Naive thymus-derived CD8-positive, alpha-beta T cell (primary cell): ENCODE results near the gene ABCA9. TPM values are rescaled to one million over a fixed set of nuclear protein-coding genes. Genes with fewer than 3 reads are reported as not detected.
A peak's percentile ranks its signal among the peaks of the same experiment; 100 is the strongest.

Experiments
- ATAC-seq, 2 donors: fragments of 150-1000 bp; cut with Tn5 transposase in 1 of 2; sonication (Bioruptor Pico), chemical (Tn5 transposase) in 1 of 2; 1 replicate in 1 of 2; 2 replicates in 1 of 2; pipeline ENCODE4 v1.10.0; 2021; ENCODE audit warnings: mild to moderate bottlenecking in 2 of 2, moderate library complexity in 2 of 2
- POLR2A ChIA-PET: fragments of 350-600 bp; sonication (Branson Sonifier 250); formaldehyde crosslinking; loops from one replicate; lab custom pipeline; 2021; ENCODE audit warnings: antibody characterized with exemption; lab: Charles Lee
- DNase-seq, 10 donors: peaks; one replicate each; pipeline versions ENCODE4 v3.0.0 to v3.0.0-alpha.2; 2020 to 2022
- H3K27ac Mint-ChIP-seq, 10 donors: one replicate each; pipeline ENCODE4 v1.8.0; 2020 to 2022; ENCODE audit warnings: mild to moderate bottlenecking in 10 of 10, mixed read lengths in 10 of 10, moderate library complexity in 4 of 10, inconsistent platforms in 1 of 10
- H3K27me3 Mint-ChIP-seq, 5 donors: one replicate each; pipeline ENCODE4 v1.8.0; 2021 to 2022; ENCODE audit warnings: mixed read lengths in 5 of 5
- H3K36me3 Mint-ChIP-seq, 3 donors: one replicate each; pipeline ENCODE4 v1.8.0; 2020 to 2022; ENCODE audit warnings: mixed read lengths in 3 of 3, mild to moderate bottlenecking in 2 of 3, inconsistent platforms in 1 of 3
- H3K4me1 Mint-ChIP-seq, 4 donors: one replicate each; pipeline ENCODE4 v1.8.0; 2021 to 2022; ENCODE audit warnings: mixed read lengths in 4 of 4
- H3K4me3 Mint-ChIP-seq, 10 donors: one replicate each; pipeline ENCODE4 v1.8.0; 2020 to 2022; ENCODE audit warnings: mild to moderate bottlenecking in 10 of 10, mixed read lengths in 10 of 10, moderate library complexity in 6 of 10, inconsistent platforms in 1 of 10
- H3K9me3 Mint-ChIP-seq, 9 donors: one replicate each; pipeline ENCODE4 v1.8.0; 2020 to 2022; ENCODE audit warnings: mixed read lengths in 9 of 9, mild to moderate bottlenecking in 3 of 9, inconsistent platforms in 1 of 9, moderate library complexity in 1 of 9
- polyA plus RNA-seq, 3 donors: library from polyadenylated mRNA; unstranded; fragments of 300-500 nt; fragmentation: Illumina TruSeq; gene quantifications; one replicate each; pipeline ENCODE4 v1.2.3, GENCODE V29; 2021
- total RNA-seq, 8 experiments: library from RNA in 2 of 8; stranded (reverse) in 2 of 8; gene quantifications; one replicate each; pipeline ENCODE4 v1.2.3 and lab custom pipeline; 2021 to 2026

Gene ABCA9, protein sequence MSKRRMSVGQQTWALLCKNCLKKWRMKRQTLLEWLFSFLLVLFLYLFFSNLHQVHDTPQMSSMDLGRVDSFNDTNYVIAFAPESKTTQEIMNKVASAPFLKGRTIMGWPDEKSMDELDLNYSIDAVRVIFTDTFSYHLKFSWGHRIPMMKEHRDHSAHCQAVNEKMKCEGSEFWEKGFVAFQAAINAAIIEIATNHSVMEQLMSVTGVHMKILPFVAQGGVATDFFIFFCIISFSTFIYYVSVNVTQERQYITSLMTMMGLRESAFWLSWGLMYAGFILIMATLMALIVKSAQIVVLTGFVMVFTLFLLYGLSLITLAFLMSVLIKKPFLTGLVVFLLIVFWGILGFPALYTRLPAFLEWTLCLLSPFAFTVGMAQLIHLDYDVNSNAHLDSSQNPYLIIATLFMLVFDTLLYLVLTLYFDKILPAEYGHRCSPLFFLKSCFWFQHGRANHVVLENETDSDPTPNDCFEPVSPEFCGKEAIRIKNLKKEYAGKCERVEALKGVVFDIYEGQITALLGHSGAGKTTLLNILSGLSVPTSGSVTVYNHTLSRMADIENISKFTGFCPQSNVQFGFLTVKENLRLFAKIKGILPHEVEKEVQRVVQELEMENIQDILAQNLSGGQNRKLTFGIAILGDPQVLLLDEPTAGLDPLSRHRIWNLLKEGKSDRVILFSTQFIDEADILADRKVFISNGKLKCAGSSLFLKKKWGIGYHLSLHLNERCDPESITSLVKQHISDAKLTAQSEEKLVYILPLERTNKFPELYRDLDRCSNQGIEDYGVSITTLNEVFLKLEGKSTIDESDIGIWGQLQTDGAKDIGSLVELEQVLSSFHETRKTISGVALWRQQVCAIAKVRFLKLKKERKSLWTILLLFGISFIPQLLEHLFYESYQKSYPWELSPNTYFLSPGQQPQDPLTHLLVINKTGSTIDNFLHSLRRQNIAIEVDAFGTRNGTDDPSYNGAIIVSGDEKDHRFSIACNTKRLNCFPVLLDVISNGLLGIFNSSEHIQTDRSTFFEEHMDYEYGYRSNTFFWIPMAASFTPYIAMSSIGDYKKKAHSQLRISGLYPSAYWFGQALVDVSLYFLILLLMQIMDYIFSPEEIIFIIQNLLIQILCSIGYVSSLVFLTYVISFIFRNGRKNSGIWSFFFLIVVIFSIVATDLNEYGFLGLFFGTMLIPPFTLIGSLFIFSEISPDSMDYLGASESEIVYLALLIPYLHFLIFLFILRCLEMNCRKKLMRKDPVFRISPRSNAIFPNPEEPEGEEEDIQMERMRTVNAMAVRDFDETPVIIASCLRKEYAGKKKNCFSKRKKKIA (N-terminal part only)
- total RNA-seq (under 1 TPM; 0.08 to 0.30 TPM), polyA plus RNA-seq (not detected), total RNA-seq (lab: John Stamatoyannopoulos, UW) (0 to 0.58 (median 0.33) reads per million in 6 experiments)

- H3K36me3 Mint-ChIP-seq = peaks cover 0 to 14% (median 2%) of the 10 kb centered on the region in 3 donors
- no peak within 1 kb of the TSS for H3K27ac Mint-ChIP-seq
- H3K9me3 Mint-ChIP-seq = peaks cover 6 to 24% (median 8%) of the 10 kb centered on the region in 9 donors
- H3K27me3 Mint-ChIP-seq = peaks cover 0 to 20% (median 3%) of the 10 kb centered on the region in 5 donors
- peaks cover 0 to 16% (median 9%) of the 10 kb centered on the region in 4 donors for H3K4me1 Mint-ChIP-seq
- POLR2A ChIA-PET = no interaction called here
- DNase-seq (no peak), ATAC-seq (no peak)
- H3K4me3 Mint-ChIP-seq = no peak within 1 kb of the TSS
These were observed at the start of gene ABCA9 for GRCh38 chr17:69060822-69061221. Gene ABCA9, minus strand, starts transcription at chr17:69060927. Its CDS starts 9,801 bp downstream, at chr17:69051126.

- Mint-ChIP-seq H3K27ac (no peak overlapping the region), H3K36me3 (no peaks in the 10 kb centered on the region), H3K27me3 (peaks cover 0 to 3% (median 0%) of the 10 kb centered on the region in 5 donors), H3K4me3 (no peak overlapping the region), H3K4me1 (no peaks in the 10 kb centered on the region), H3K9me3 (no peaks in the 10 kb centered on the region)
- no peak for ATAC-seq
- no peak for DNase-seq
- POLR2A ChIA-PET = no interaction called here
These were observed 45.4 kb upstream of the ABCA9 start for GRCh38 chr17:69105907-69106730.

- Mint-ChIP-seq H3K9me3 (no peaks in the 10 kb centered on the region), H3K27ac (no peak overlapping the region), H3K4me1 (no peaks in the 10 kb centered on the region), H3K27me3 (peaks cover 0 to 3% (median 0%) of the 10 kb centered on the region in 5 donors), H3K4me3 (no peak overlapping the region), H3K36me3 (no peaks in the 10 kb centered on the region)
- no peak for DNase-seq
- no peak for ATAC-seq
- POLR2A ChIA-PET = no interaction called here
These were observed 43.0 kb upstream of the ABCA9 start for GRCh38 chr17:69103557-69104233.

DNA sequence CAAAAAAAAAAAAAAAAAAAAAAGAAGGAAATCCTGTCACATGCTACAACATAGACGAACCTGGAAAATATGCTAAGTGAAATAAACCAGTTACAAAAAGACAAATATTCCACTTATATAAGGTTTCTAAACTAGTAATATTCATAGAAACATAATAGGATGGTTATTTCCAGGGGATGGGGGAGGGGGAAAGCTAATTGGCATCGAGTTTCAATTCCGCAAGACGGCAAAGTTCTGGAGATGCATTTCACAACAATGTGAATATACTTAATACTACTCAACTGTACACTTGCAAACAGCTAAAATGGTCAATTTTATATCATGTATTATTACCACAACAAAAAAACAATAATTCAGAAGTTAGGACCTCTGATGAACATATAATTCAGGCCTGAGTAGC, 37.9 kb upstream of the ABCA9 start:
- no peaks in the 10 kb centered on the region for H3K9me3 Mint-ChIP-seq
- POLR2A ChIA-PET = no interaction called here
- no peak overlapping the region for H3K4me3 Mint-ChIP-seq
- DNase-seq (no peak), ATAC-seq (no peak)
- H3K4me1 Mint-ChIP-seq = peaks cover 0 to 2% (median under 1%) of the 10 kb centered on the region in 4 donors
- no peaks in the 10 kb centered on the region for H3K36me3 Mint-ChIP-seq
- H3K27me3 Mint-ChIP-seq = no peaks in the 10 kb centered on the region
- no peak overlapping the region for H3K27ac Mint-ChIP-seq

GRCh38 chr17:69096541-69096940, 35.8 kb upstream of the ABCA9 start:
- no peaks in the 10 kb centered on the region for H3K9me3 Mint-ChIP-seq
- ATAC-seq = no peak
- H3K36me3 Mint-ChIP-seq = no peaks in the 10 kb centered on the region
- no peak overlapping the region for H3K4me3 Mint-ChIP-seq
- H3K4me1 Mint-ChIP-seq = peaks cover 2 to 8% (median 6%) of the 10 kb centered on the region in 4 donors
- DNase-seq = no peak
- no peak overlapping the region for H3K27ac Mint-ChIP-seq
- peaks cover 0 to 4% (median 2%) of the 10 kb centered on the region in 5 donors for H3K27me3 Mint-ChIP-seq
- POLR2A ChIA-PET = no interaction called here

DNA sequence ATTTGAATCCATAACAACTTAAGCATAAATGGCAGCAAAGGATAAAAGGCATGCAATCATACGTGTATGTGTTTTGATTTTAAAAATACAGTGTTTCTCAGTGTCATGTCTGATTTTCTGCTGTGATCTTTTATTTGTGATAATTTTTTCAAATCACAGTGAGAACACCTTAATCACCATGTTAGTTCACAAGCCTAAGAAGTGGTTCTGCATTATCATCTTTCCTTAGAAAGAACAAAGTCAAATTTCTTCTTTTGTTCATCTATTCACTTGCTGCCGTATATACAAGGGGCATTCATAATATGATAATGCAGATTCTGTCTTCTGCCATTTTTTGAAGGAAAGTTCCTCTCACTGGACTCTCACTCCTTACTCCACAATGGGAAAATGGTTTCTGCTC, 33.3 kb upstream of the ABCA9 start:
- DNase-seq (no peak), ATAC-seq (no peak)
- peaks cover 0 to 4% (median 2%) of the 10 kb centered on the region in 5 donors for H3K27me3 Mint-ChIP-seq
- H3K4me1 Mint-ChIP-seq = peaks cover 2 to 8% (median 6%) of the 10 kb centered on the region in 4 donors
- H3K27ac Mint-ChIP-seq = no peak overlapping the region
- H3K9me3 Mint-ChIP-seq = no peaks in the 10 kb centered on the region
- H3K36me3 Mint-ChIP-seq = no peaks in the 10 kb centered on the region
- POLR2A ChIA-PET = no interaction called here
- no peak overlapping the region for H3K4me3 Mint-ChIP-seq

GRCh38 chr17:69093279-69093789, 32.6 kb upstream of the ABCA9 start:
- DNase-seq (no peak), ATAC-seq (no peak)
- Mint-ChIP-seq H3K27ac (peak overlapping the region in 1 of 10 donors; percentile 3), H3K36me3 (no peaks in the 10 kb centered on the region), H3K4me1 (peaks cover 2 to 8% (median 6%) of the 10 kb centered on the region in 4 donors), H3K27me3 (peaks cover 0 to 10% (median 3%) of the 10 kb centered on the region in 5 donors), H3K9me3 (no peaks in the 10 kb centered on the region), H3K4me3 (peak overlapping the region in 7 of 10 donors; percentile 31 to 58 (median 47))
- POLR2A ChIA-PET = no interaction called here

- no peaks in the 10 kb centered on the region for H3K36me3 Mint-ChIP-seq
- POLR2A ChIA-PET = no interaction called here
These were observed 29.6 kb upstream of the ABCA9 start for GRCh38 chr17:69090365-69090764.

DNA sequence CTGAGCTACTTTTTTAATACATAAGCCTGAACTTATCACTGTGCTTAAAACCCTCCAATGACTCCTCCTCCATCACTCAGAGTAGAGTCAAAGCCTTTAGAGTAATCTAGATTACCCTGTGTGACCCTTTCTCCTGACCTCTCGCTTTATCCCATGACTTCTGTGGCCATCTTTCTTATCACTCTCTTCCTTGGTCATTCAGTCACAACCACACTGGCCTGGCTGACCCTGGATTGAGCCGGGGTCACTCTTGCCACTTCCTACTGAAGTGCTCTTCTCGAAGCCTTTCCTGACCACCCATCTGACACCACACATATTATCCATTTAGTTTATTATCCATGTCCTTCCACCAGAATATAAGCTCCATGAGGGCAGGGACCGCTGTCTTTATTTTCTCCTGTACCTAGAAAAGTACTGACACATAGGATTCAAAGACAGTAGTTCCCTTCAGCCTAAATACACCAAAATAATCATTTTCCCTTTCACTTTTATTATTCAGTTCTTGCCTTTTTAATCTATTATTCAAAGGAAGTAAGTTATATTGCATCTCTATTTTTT, 28.0 kb upstream of the ABCA9 start:
- Mint-ChIP-seq H3K27ac (no peak overlapping the region), H3K36me3 (no peaks in the 10 kb centered on the region), H3K9me3 (peaks cover 0 to under 1% (median 0%) of the 10 kb centered on the region in 9 donors), H3K27me3 (peaks cover 0 to 11% (median 4%) of the 10 kb centered on the region in 5 donors), H3K4me3 (no peak overlapping the region), H3K4me1 (peaks cover 2 to 8% (median 5%) of the 10 kb centered on the region in 4 donors)
- POLR2A ChIA-PET = no interaction called here
- no peak for DNase-seq
- ATAC-seq = no peak

More at GRCh38 chr17:69090365-69090764, 29.6 kb upstream of the ABCA9 start:
- H3K27ac Mint-ChIP-seq = no peak overlapping the region
- no peak for ATAC-seq
- H3K27me3 Mint-ChIP-seq = peaks cover 0 to 11% (median 4%) of the 10 kb centered on the region in 5 donors
- peaks cover 2 to 8% (median 6%) of the 10 kb centered on the region in 4 donors for H3K4me1 Mint-ChIP-seq
- no peak for DNase-seq
- H3K9me3 Mint-ChIP-seq = no peaks in the 10 kb centered on the region
- H3K4me3 Mint-ChIP-seq = no peak overlapping the region

DNA sequence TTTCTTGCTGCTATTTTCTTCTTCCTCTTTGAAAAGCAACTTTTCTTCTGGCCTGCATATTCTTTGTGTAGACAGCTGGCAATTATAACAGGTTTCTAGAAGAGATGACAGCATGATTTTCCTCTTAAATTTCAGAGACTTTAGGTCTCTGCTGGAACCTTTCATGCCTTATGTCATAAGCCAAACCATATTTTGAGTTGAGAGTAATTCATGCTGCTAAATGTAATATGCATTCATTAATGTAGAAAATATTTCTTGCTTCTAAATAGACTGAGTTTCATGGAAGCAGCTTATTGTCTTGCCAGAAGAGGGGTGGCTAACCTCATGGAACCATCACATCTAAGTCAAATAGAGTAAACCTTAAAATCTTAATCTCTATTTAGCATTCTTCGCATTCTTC, 25.9 kb upstream of the ABCA9 start:
- Mint-ChIP-seq H3K27ac (no peak overlapping the region), H3K27me3 (peaks cover 0 to 7% (median 0%) of the 10 kb centered on the region in 5 donors), H3K4me3 (no peak overlapping the region), H3K9me3 (peaks cover 0 to 16% (median 1%) of the 10 kb centered on the region in 9 donors), H3K4me1 (no peaks in the 10 kb centered on the region), H3K36me3 (peaks cover 0 to 10% (median 0%) of the 10 kb centered on the region in 3 donors)
- DNase-seq = no peak
- no peak for ATAC-seq
- POLR2A ChIA-PET = no interaction called here
